HG03354 (cell line): ENCODE measurements around the gene SF1.

Source experiments
- ATAC-seq: cut with Tn5 transposase; IDR thresholded peaks from one replicate; pipeline ENCODE4 v1.9.1; 2021; ENCODE audit warnings: mild to moderate bottlenecking; ENCODE audit not compliant: unreplicated experiment, poor library complexity, severe bottlenecking

Gene SF1

GRCh38 chr11:64752175-64752970 is 26.0 kb downstream of the SF1 start:
- ATAC-seq = no peak

- ATAC-seq = no peak
Measured at GRCh38 chr11:64751580-64751979, 26.8 kb downstream of the SF1 start.

GRCh38 chr11:64751136-64751535 is 27.2 kb downstream of the SF1 start:
- ATAC-seq = no peak

- no peak for ATAC-seq
Measured at GRCh38 chr11:64750361-64751054, 27.8 kb downstream of the SF1 start.

- ATAC-seq = no peak
Measured at GRCh38 chr11:64747961-64748665, 30.2 kb downstream of the SF1 start.

- ATAC-seq = no peak
Measured at GRCh38 chr11:64746486-64746885, 31.9 kb downstream of the SF1 start.

- peak; percentile 36 for ATAC-seq
Measured at GRCh38 chr11:64745521-64746328, 32.6 kb downstream of the SF1 start.

GRCh38 chr11:64745189-64745520 is 33.2 kb downstream of the SF1 start:
- ATAC-seq = peak; percentile 32

GRCh38 chr11:64744544-64745188 is 33.7 kb downstream of the SF1 start:
- ATAC-seq = no peak

GRCh38 chr11:64743591-64744543 is 34.5 kb downstream of the SF1 start, which contains the start of gene RASGRP2:
TSS of gene RASGRP2 (minus strand) at chr11:64744142. CDS start at chr11:64742866, 1,276 bp downstream.
- ATAC-seq = no peak

GRCh38 chr11:64742889-64743590 is 35.3 kb downstream of the SF1 start:
- ATAC-seq = no peak

- ATAC-seq = no peak
Measured at GRCh38 chr11:64742087-64742888, 36.1 kb downstream of the SF1 start.

- ATAC-seq = no peak
Measured at GRCh38 chr11:64741375-64742086, 36.8 kb downstream of the SF1 start.

GRCh38 chr11:64739871-64740270 is 38.5 kb downstream of the SF1 start:
- ATAC-seq = no peak

- no peak for ATAC-seq
Measured at GRCh38 chr11:64736654-64737053, 41.7 kb downstream of the SF1 start.

GRCh38 chr11:64735725-64736259 is 42.5 kb downstream of the SF1 start:
- ATAC-seq = no peak
